ENCODE data around the gene GRB2. TPM values are rescaled to one million over a fixed set of nuclear protein-coding genes. Genes with fewer than 3 reads are reported as not detected.

Gene GRB2
- total RNA-seq, 1 experiment from 2014 or later = 115 TPM

GRCh38 chr17:75445296-75445695 lies 39.8 kb upstream of the GRB2 start:
- Mint-ChIP-seq H3K27me3 (ENCODE audit: insufficient read depth, unreplicated experiment) (no peaks in the 10 kb centered on the region), H3K4me3 (ENCODE audit: unreplicated experiment) (no peak overlapping the region), H3K27ac (ENCODE audit: unreplicated experiment) (no peak overlapping the region), H3K9me3 (ENCODE audit: unreplicated experiment) (no peaks in the 10 kb centered on the region), H3K4me1 (ENCODE audit: low read depth, unreplicated experiment) (peaks cover 14% of the 10 kb centered on the region), H3K36me3 (ENCODE audit: insufficient read depth, unreplicated experiment) (no peaks in the 10 kb centered on the region)
- CTCF ChIA-PET = interaction anchor here (0.7 kb wide), 1 partner anchor 10 kb away, joined by 4 read pairs; no protein-coding TSS in a partner anchor
- no peak for DNase-seq
- BruUV-seq (replicated peaks) = no TSS peak
- POLR2A ChIA-PET = no interaction called here
- intact Hi-C loops (cut with micrococcal nuclease; ENCODE audit: unreplicated experiment) = no loop called here
- TF ChIP-seq CTCF (IDR thresholded peaks at IDR 0.05; ENCODE audit: insufficient read depth in 1 of 2, low read depth in 1 of 2, low read length in 1 of 2, severe bottlenecking in 1 of 2, unreplicated experiment in 1 of 2) = no peak
- peaks cover 18% of the 10 kb centered on the region for H3K4me1 ChIP-seq
- H3K36me3 ChIP-seq (ENCODE audit: control insufficient read depth, insufficient read depth, low read length) = no peaks in the 10 kb centered on the region
- no peak overlapping the region for H3K4me3 ChIP-seq (ENCODE audit: low read depth, low read length)
- no peaks in the 10 kb centered on the region for H3K9me3 ChIP-seq
- H3K27me3 ChIP-seq (replicated peaks; ENCODE audit: control insufficient read depth, insufficient read depth, low read length) = no peaks in the 10 kb centered on the region

GRCh38 chr17:75442168-75443103 lies 37.0 kb upstream of the GRB2 start:
- no peak overlapping the region for H3K4me3 ChIP-seq (ENCODE audit: low read depth, low read length)
- ChIA-PET CTCF (interaction anchor here (0.8 kb wide), 1 partner anchor 306 kb away, joined by 3 read pairs; no protein-coding TSS in a partner anchor), POLR2A (interaction anchor here (1.1 to 1.8 kb wide), 2 partner anchors 13 to 17 kb away, joined by 3 to 18 read pairs; no protein-coding TSS in a partner anchor)
- no peaks in the 10 kb centered on the region for H3K36me3 ChIP-seq (ENCODE audit: control insufficient read depth, insufficient read depth, low read length)
- peak; percentile 51 to 54 for DNase-seq
- H3K36me3 Mint-ChIP-seq (ENCODE audit: insufficient read depth, unreplicated experiment) = no peaks in the 10 kb centered on the region
- H3K27me3 Mint-ChIP-seq (ENCODE audit: insufficient read depth, unreplicated experiment) = no peaks in the 10 kb centered on the region
- TF ChIP-seq CTCF (IDR thresholded peaks at IDR 0.05; ENCODE audit: insufficient read depth in 1 of 2, low read depth in 1 of 2, low read length in 1 of 2, severe bottlenecking in 1 of 2, unreplicated experiment in 1 of 2) = no peak
- H3K4me1 Mint-ChIP-seq (ENCODE audit: low read depth, unreplicated experiment) = peaks cover 7% of the 10 kb centered on the region
- no peaks in the 10 kb centered on the region for H3K9me3 Mint-ChIP-seq (ENCODE audit: unreplicated experiment)
- H3K9me3 ChIP-seq = no peaks in the 10 kb centered on the region
- H3K4me1 ChIP-seq = peaks cover 18% of the 10 kb centered on the region
- no peaks in the 10 kb centered on the region for H3K27me3 ChIP-seq (replicated peaks; ENCODE audit: control insufficient read depth, insufficient read depth, low read length)
- intact Hi-C loops (cut with micrococcal nuclease; ENCODE audit: unreplicated experiment) = loop anchor here (1.0 kb wide), 1 partner anchor 12 kb away; no protein-coding TSS in a partner anchor
- no TSS peak for BruUV-seq (replicated peaks)
- H3K27ac Mint-ChIP-seq (ENCODE audit: unreplicated experiment) = peak overlapping the region; percentile 71
- H3K4me3 Mint-ChIP-seq (ENCODE audit: unreplicated experiment) = no peak overlapping the region

DNA sequence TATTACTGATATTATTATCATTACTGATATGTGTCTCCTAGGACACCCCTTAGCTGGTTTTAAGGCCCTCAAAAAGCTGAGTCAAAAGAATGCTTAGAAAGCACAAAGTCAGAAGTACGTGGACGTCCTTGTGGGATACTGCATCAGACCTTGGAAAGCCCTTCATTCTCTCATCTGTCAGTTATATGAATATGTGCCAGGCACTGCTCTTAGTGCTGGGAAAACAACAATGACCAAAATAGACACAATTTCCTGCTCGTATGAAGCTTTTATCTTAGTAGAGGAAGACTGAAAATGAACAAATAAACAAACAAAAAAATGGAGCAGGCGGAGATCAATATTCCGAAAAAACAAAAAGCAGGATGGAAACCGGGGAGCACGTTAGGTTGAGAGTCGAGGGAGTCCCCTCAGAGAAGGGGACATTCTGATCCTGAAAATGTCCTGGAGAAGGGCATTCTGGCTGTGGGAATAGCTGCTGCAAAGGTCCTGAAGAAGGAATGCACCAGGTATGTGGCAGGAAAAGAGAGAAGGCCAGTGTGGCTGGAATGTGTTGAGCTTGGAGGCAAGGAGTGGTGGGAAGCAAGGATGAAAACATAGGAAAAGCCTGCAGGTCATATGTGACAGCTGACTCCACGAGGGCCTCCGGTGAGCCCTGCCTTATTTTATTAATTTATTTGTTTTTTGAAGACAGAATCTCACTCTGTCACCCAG lies 35.4 kb upstream of the GRB2 start:
- H3K4me3 ChIP-seq (ENCODE audit: low read depth, low read length) = no peak overlapping the region
- H3K36me3 ChIP-seq (ENCODE audit: control insufficient read depth, insufficient read depth, low read length) = no peaks in the 10 kb centered on the region
- no peaks in the 10 kb centered on the region for H3K36me3 Mint-ChIP-seq (ENCODE audit: insufficient read depth, unreplicated experiment)
- no peak for DNase-seq
- TF ChIP-seq CTCF (IDR thresholded peaks at IDR 0.05; ENCODE audit: insufficient read depth in 1 of 2, low read depth in 1 of 2, low read length in 1 of 2, severe bottlenecking in 1 of 2, unreplicated experiment in 1 of 2) = no peak
- no peaks in the 10 kb centered on the region for H3K9me3 Mint-ChIP-seq (ENCODE audit: unreplicated experiment)
- intact Hi-C loops (cut with micrococcal nuclease; ENCODE audit: unreplicated experiment) = no loop called here
- peaks cover 12% of the 10 kb centered on the region for H3K4me1 Mint-ChIP-seq (ENCODE audit: low read depth, unreplicated experiment)
- H3K27me3 ChIP-seq (replicated peaks; ENCODE audit: control insufficient read depth, insufficient read depth, low read length) = no peaks in the 10 kb centered on the region
- no TSS peak for BruUV-seq (replicated peaks)
- no peak overlapping the region for H3K27ac Mint-ChIP-seq (ENCODE audit: unreplicated experiment)
- H3K4me3 Mint-ChIP-seq (ENCODE audit: unreplicated experiment) = no peak overlapping the region
- CTCF ChIA-PET = interaction anchor here (0.6 kb wide), 1 partner anchor 10 kb away, joined by 3 read pairs; no protein-coding TSS in a partner anchor
- H3K4me1 ChIP-seq = peaks cover 18% of the 10 kb centered on the region
- no peaks in the 10 kb centered on the region for H3K9me3 ChIP-seq
- POLR2A ChIA-PET = no interaction called here
- H3K27me3 Mint-ChIP-seq (ENCODE audit: insufficient read depth, unreplicated experiment) = no peaks in the 10 kb centered on the region
